ENCODE measurements around the gene ACSS3. TPM values are rescaled to one million over a fixed set of nuclear protein-coding genes. Genes with fewer than 3 reads are reported as not detected.
"Not testable (repeated sequence)": the region's sequence is repeated elsewhere in the genome, so short reads cannot be mapped to it uniquely, and the experiment has no call there.

Gene ACSS3
- polyA plus RNA-seq, 1 experiment, result 6.2 TPM

GRCh38 chr12:81208187-81208911 lies 130.5 kb downstream of the ACSS3 start:
- H3K27me3 ChIP-seq (ENCODE audit: control insufficient read depth, insufficient read depth, low read length), result no peaks in the 10 kb centered on the region
- no peak overlapping the region for H3K4me3 ChIP-seq (ENCODE audit: low read depth, low read length)
- CTCF ChIA-PET, result interaction anchor here (0.6 to 0.7 kb wide), 2 partner anchors 12 to 79 kb away, joined by 3 read pairs; no protein-coding TSS in a partner anchor
- no peak for DNase-seq (ENCODE audit: low read depth)
- no peaks in the 10 kb centered on the region for H3K36me3 ChIP-seq (ENCODE audit: control insufficient read depth, insufficient read depth, low read length)
- no peak for TF ChIP-seq CTCF (IDR thresholded peaks at IDR 0.05; ENCODE audit: insufficient read depth, low read depth, low read length)
- POLR2A ChIA-PET, result interaction anchor here (0.7 kb wide), 1 partner anchor 297 kb away, joined by 7 read pairs; no protein-coding TSS in a partner anchor

GRCh38 chr12:81209012-81209411 lies 131.1 kb downstream of the ACSS3 start:
- CTCF ChIA-PET, result interaction anchor here (0.6 kb wide), 1 partner anchor 11 kb away, joined by 3 read pairs; no protein-coding TSS in a partner anchor

GRCh38 chr12:81209772-81210225 lies 131.9 kb downstream of the ACSS3 start:
- H3K36me3 ChIP-seq (ENCODE audit: control insufficient read depth, insufficient read depth, low read length); H3K27me3 ChIP-seq (ENCODE audit: control insufficient read depth, insufficient read depth, low read length); CTCF ChIA-PET; DNase-seq (ENCODE audit: low read depth); POLR2A ChIA-PET; H3K4me3 ChIP-seq (ENCODE audit: low read depth, low read length): not testable (repeated sequence)

More at GRCh38 chr12:81209012-81209411, 131.1 kb downstream of the ACSS3 start:
- no peak overlapping the region for H3K4me3 ChIP-seq (ENCODE audit: low read depth, low read length)
- H3K27me3 ChIP-seq (ENCODE audit: control insufficient read depth, insufficient read depth, low read length), result no peaks in the 10 kb centered on the region
- peak; percentile 9 for DNase-seq (ENCODE audit: low read depth)
- H3K36me3 ChIP-seq (ENCODE audit: control insufficient read depth, insufficient read depth, low read length), result no peaks in the 10 kb centered on the region
- TF ChIP-seq CTCF (IDR thresholded peaks at IDR 0.05; ENCODE audit: insufficient read depth, low read depth, low read length), result no peak
- POLR2A ChIA-PET, result interaction anchor here (0.7 kb wide), 1 partner anchor 298 kb away, joined by 7 read pairs; no protein-coding TSS in a partner anchor

- TF ChIP-seq CTCF (IDR thresholded peaks at IDR 0.05; ENCODE audit: insufficient read depth, low read depth, low read length), result no peak
- no peak overlapping the region for H3K4me3 ChIP-seq (ENCODE audit: low read depth, low read length)
- DNase-seq (ENCODE audit: low read depth), result no peak
- ChIA-PET CTCF (no interaction called here), POLR2A (no interaction called here)
- H3K27me3 ChIP-seq (ENCODE audit: control insufficient read depth, insufficient read depth, low read length), result no peaks in the 10 kb centered on the region
- no peaks in the 10 kb centered on the region for H3K36me3 ChIP-seq (ENCODE audit: control insufficient read depth, insufficient read depth, low read length)
These were observed 133.4 kb downstream of the ACSS3 start for GRCh38 chr12:81211306-81211705.

GRCh38 chr12:81212996-81213696 lies 135.3 kb downstream of the ACSS3 start:
- ChIA-PET CTCF (no interaction called here), POLR2A (no interaction called here)
- DNase-seq (ENCODE audit: low read depth), result peak; percentile 12
- no peak overlapping the region for H3K4me3 ChIP-seq (ENCODE audit: low read depth, low read length)
- no peak for TF ChIP-seq CTCF (IDR thresholded peaks at IDR 0.05; ENCODE audit: insufficient read depth, low read depth, low read length)
- no peaks in the 10 kb centered on the region for H3K36me3 ChIP-seq (ENCODE audit: control insufficient read depth, insufficient read depth, low read length)
- H3K27me3 ChIP-seq (ENCODE audit: control insufficient read depth, insufficient read depth, low read length), result no peaks in the 10 kb centered on the region

Data from BJ (cell line).